Dermis microvascular lymphatic vessel endothelial cell (primary cell): ENCODE results near the gene ABCC3. TPM values are rescaled to one million over a fixed set of nuclear protein-coding genes. Genes with fewer than 3 reads are reported as not detected.
A peak's percentile ranks its signal among the peaks of the same experiment; 100 is the strongest.
"Not testable (repeated sequence)": the region's sequence is repeated elsewhere in the genome, so short reads cannot be mapped to it uniquely, and the experiment has no call there.

Experiments
- DNase-seq, 2 donors: peaks; one replicate each; pipeline versions ENCODE4 v3.0.0 to v3.0.0-alpha.2; 2010; ENCODE audit warnings: low read depth in 2 of 2
- total RNA-seq: library from RNA; depleted of rRNA; stranded (reverse); fragments of >200 nt; gene quantifications from 2 replicates; pipeline ENCODE4 v1.2.1, GENCODE V29; 2014

ABCC3 gene
- total RNA-seq, 1 donor from 2014 or later = 0.90 TPM

GRCh38 chr17:50703162-50703561, 68.5 kb downstream of the ABCC3 start:
- no peak for DNase-seq

GRCh38 chr17:50707289-50708049, 72.8 kb downstream of the ABCC3 start, which contains the start of gene ANKRD40:
Gene ANKRD40, minus strand, starts transcription at chr17:50707914. Its CDS starts 260 bp downstream, at chr17:50707654.
- DNase-seq = peak; percentile 89 to 94

GRCh38 chr17:50708050-50709000, 73.6 kb downstream of the ABCC3 start:
- peak in 1 of 2 donors; percentile 24 for DNase-seq

- DNase-seq = not testable (repeated sequence)
Observed at GRCh38 chr17:50709053-50709452, 74.4 kb downstream of the ABCC3 start.

GRCh38 chr17:50710025-50710424, 75.3 kb downstream of the ABCC3 start:
- no peak for DNase-seq

GRCh38 chr17:50710650-50711049, 76.0 kb downstream of the ABCC3 start:
- no peak for DNase-seq

- no peak for DNase-seq
Observed at GRCh38 chr17:50712641-50713040, 78.0 kb downstream of the ABCC3 start.

GRCh38 chr17:50715471-50715870, 80.8 kb downstream of the ABCC3 start:
- DNase-seq = no peak

- DNase-seq = peak; percentile 79 to 95
Observed at GRCh38 chr17:50719144-50719923, 84.7 kb downstream of the ABCC3 start, which contains the start of gene LUC7L3. Gene LUC7L3, plus strand, starts transcription at chr17:50719603. Its CDS starts 130 bp downstream, at chr17:50719733.

GRCh38 chr17:50719924-50720794, 85.5 kb downstream of the ABCC3 start:
- DNase-seq = no peak

- peak in 1 of 2 donors; percentile 10 for DNase-seq
Observed at GRCh38 chr17:50721194-50722010, 86.7 kb downstream of the ABCC3 start.

GRCh38 chr17:50722746-50723145, 88.1 kb downstream of the ABCC3 start:
- DNase-seq = no peak

GRCh38 chr17:50724622-50725021, 89.9 kb downstream of the ABCC3 start:
- DNase-seq = not testable (repeated sequence)

GRCh38 chr17:50725769-50726655, 91.3 kb downstream of the ABCC3 start:
- no peak for DNase-seq

GRCh38 chr17:50728112-50728429, 93.4 kb downstream of the ABCC3 start:
- DNase-seq = no peak

- DNase-seq = no peak
Observed at GRCh38 chr17:50728881-50729765, 94.4 kb downstream of the ABCC3 start.
